Stimulated activated CD8-positive, alpha-beta memory T cell treated with anti-CD3 and anti-CD28 coated beads, Interleukin-2, amount 100 ng/mL, for 48 hours (primary cell): Measurements from ENCODE around the gene ENOX1.
"Not testable (repeated sequence)": the region's sequence is repeated elsewhere in the genome, so short reads cannot be mapped to it uniquely, and the experiment has no call there.

Source experiments
- DNase-seq, 2 donors: peaks; one replicate each; pipeline ENCODE4 v3.0.0-alpha.2; 2020; ENCODE audit warnings: low read depth in 2 of 2

ENOX1 gene

GRCh38 chr13:43786766-43787517, at the start of gene ENOX1:
Gene ENOX1, minus strand, starts transcription at chr13:43786972.
- DNase-seq: peak; percentile 17 to 28

- no peak for DNase-seq
Observed at GRCh38 chr13:43835701-43836100, 48.9 kb upstream of the ENOX1 start.

GRCh38 chr13:43831088-43831487, 44.3 kb upstream of the ENOX1 start:
- DNase-seq: no peak

- no peak for DNase-seq
Observed at GRCh38 chr13:43830497-43830881, 43.7 kb upstream of the ENOX1 start.

- not testable (repeated sequence) for DNase-seq
Observed at GRCh38 chr13:43824656-43825055, 37.9 kb upstream of the ENOX1 start.

- no peak for DNase-seq
Observed at GRCh38 chr13:43822969-43823368, 36.2 kb upstream of the ENOX1 start.

GRCh38 chr13:43816401-43816889, 29.7 kb upstream of the ENOX1 start:
- no peak for DNase-seq

GRCh38 chr13:43815204-43815603, 28.4 kb upstream of the ENOX1 start:
- no peak for DNase-seq

GRCh38 chr13:43808676-43809075, 21.9 kb upstream of the ENOX1 start:
- DNase-seq: no peak

- no peak for DNase-seq
Observed at GRCh38 chr13:43805681-43806128, 18.9 kb upstream of the ENOX1 start.

GRCh38 chr13:43805071-43805468, 18.3 kb upstream of the ENOX1 start:
- DNase-seq: no peak

GRCh38 chr13:43804461-43805070, 17.8 kb upstream of the ENOX1 start:
- DNase-seq: no peak

GRCh38 chr13:43802511-43802910, 15.7 kb upstream of the ENOX1 start:
- no peak for DNase-seq

- no peak for DNase-seq
Observed at GRCh38 chr13:43800828-43801227, 14.1 kb upstream of the ENOX1 start.

GRCh38 chr13:43799191-43799590, 12.4 kb upstream of the ENOX1 start:
- DNase-seq: no peak

GRCh38 chr13:43797869-43798268, 11.1 kb upstream of the ENOX1 start:
- DNase-seq: no peak

GRCh38 chr13:43797159-43797558, 10.4 kb upstream of the ENOX1 start:
- DNase-seq: no peak

GRCh38 chr13:43794416-43794815, 7.6 kb upstream of the ENOX1 start:
- no peak for DNase-seq

GRCh38 chr13:43792076-43792881, 5.5 kb upstream of the ENOX1 start:
- DNase-seq: no peak

- no peak for DNase-seq
Observed at GRCh38 chr13:43787997-43788396, 1.2 kb upstream of the ENOX1 start.

- DNase-seq: no peak
Observed at GRCh38 chr13:43787518-43787891, 733 bp upstream of the ENOX1 start.

- no peak for DNase-seq
Observed at GRCh38 chr13:43786472-43786765, 353 bp downstream of the ENOX1 start.
